Activated naive CD4-positive, alpha-beta T cell treated with Interleukin-2 at 50 U/mL for 16 hours (primary cell): Measurements from ENCODE around the gene HORMAD2.
"Not testable (repeated sequence)": the region's sequence is repeated elsewhere in the genome, so short reads cannot be mapped to it uniquely, and the experiment has no call there.

Source experiments
- DNase-seq: peaks from one replicate; pipeline ENCODE4 v3.0.0-alpha.2; 2020

HORMAD2 gene

DNA sequence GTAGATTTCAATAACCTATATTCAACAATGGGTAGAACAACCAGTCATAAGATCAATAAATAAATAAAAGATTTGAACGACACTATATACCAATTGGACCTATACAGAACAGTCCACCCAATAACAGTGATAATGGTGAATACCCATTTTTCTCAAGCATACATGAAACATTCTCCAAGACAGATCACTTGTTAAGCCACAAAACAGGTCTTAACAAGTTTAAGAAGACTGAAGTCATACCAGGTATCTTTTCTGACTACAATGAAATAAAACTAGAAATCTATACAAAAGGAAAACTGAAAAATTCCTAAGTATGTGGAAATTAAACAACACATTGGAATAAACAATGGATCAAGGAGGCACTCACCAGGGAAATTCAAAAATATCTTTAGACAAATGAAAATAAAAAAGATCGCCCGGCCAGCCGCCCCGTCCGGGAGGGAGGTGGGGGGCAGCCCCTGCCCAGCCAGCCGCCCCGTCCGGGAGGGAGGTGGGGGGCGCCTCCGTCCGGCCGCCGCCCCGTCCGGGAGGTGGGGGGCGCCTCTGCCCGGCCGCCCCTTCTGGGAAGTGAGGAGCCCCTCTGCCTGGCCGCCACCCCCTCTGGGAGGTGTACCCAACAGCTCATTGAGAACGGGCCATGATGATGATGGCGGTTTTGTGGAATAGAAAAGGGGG, 20.8 kb upstream of the HORMAD2 start:
- not testable (repeated sequence) for DNase-seq

DNA sequence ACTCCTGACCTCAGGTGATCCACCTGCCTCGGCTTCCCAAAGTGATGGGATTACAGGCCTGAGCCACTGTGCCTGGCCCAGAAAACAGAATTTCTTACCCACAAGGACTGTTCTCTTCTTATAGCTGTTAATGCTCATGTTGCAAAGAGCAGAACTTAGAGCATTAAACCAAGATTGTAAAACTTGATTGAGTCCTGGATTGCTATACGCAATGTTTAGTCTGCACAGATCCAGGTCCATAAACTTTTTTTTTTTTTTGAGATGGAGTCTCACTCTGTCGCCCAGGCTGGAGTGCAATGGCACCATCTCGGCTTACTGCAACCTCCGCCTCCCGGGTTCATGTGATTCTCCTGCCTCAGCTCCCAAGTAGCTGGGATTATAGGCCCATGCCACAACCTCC, 19.2 kb upstream of the HORMAD2 start:
- DNase-seq: not testable (repeated sequence)

DNA sequence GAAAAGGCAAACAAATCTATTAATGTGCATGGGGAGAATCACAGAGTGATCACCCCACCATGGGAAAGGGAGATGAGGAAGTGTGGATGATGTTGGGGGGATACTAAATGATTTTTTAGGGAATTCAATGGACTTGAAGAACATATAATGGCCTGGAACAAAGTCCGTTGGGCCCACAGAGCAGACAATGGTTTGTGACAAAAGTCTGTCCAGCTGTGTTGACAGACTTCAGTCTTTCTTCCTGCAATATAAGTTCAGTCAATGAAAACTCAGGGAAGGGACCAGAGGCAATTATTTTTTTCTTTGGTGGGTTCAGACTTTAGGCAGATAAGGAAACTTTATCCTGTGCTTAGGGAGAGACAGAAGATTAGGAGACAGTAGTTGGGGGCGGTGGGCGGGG, 18.0 kb upstream of the HORMAD2 start:
- no peak for DNase-seq

DNA sequence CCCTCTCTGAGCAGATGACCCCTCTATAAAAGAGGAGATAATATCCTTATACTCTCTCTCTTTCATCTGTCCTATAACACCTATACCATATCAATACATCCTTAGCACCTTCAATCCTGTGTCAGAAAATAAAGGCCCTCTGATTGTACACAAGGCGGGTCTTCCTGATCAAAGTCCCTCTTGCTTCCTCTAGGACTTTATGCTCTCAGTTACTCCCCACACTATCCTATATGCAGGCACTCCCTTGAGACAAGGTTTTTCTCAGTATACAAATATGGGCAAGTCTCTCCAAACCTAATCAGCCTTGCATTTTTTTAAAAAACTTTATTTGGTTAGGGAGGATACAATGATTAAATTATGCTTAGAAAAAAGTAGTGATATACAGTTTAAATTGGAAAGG, 17.3 kb upstream of the HORMAD2 start:
- no peak for DNase-seq

DNA sequence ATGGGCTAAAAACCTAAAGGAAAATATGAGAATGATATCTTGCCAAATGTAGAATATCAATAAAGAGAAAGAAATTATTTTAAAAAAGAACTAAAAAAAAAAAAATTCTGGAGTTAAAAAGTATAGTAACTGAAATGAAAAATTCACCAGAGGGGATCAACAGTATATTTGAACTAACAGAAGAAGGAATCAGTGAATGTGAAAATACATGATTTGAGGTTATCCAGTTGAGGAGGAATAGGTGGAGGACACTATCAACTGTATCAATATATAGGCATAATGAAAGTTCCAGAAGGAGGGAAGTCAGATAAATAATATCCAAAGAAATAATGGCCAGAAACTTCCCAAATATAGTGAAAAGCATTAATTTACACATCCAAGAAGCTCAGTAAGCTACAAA, 16.1 kb upstream of the HORMAD2 start:
- DNase-seq: no peak

DNA sequence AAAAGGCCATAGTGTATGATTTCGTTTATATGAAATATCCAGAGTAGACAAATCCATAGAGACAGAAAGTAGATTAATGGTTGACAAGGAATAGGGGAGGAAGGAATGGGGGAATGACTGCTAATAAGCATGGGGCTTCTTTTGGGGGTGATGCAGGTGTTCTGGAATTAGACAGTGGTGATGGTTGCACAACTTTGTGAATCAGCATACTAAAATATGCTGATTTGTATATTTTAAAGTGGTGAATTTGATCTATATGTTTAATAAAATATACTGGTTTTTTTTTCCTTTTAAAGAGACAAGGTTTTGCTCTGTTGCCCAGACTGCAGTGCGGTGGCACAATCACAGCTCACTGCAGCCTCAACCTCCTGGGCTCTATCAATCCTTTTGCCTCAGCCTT, 6.5 kb upstream of the HORMAD2 start:
- no peak for DNase-seq

DNA sequence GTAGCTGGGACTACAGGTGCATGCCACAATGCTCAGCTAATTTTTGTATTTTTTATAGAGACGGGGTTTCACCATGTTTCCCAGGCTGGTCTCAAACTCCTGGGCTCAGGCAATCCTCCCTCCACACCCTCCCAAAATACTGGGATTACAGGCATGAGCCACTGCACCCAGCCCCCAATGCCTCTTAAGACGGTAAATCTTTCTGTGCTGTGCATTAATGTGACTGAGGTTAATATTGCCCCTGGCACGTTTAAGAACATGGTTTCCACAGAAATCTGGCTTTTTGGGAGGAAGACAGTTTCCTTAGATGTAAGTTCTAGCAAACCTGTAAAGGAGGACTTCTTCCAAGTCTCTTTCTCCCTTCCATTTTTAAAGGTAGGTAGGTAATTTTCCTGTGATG, 6.1 kb upstream of the HORMAD2 start:
- DNase-seq: no peak

DNA sequence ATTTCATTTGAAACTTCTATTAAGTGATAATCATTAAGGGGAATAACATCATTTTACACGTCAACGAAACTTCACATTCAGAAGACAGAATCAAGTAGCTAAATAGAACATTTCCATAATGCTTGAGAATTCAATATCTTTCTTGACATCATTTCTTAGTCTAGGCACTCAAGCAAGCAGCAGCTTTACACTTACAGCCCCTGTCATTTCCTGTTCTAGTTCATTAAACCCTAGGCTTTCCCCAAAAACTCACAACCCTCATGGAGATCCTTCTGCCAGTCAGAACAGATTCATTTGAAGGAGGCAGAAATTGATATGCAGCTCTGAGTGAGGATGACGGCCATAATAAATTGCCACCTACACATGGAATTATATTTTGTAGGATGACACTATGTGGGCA, 5.3 kb upstream of the HORMAD2 start:
- DNase-seq: no peak

DNA sequence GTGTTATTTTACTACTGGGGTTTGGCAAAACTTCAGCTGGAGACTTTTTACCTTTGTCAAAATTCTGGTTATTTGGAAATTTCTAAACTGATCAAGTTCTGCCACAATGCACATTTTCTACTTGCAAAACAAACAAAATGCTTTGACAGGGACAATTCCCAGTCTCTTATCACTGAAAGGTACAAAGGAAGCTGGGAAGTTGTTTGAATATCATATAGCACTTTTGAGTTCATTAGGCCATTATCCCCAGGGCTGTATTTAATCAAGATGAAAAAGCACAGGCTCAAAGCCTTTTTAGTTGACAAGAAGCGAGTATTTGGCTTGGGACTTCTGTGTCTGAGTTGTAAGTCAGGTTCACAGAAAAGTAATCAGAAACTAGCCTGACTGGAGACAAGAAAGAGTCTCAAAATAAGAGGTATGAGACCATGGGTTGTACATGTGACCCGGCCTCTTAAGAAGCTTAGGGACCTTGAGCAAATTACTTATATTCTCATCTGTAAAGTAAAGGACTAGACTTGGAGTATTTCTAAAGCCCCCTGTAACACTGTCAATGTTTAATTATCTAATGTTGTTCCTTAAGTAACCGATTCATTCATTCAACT, 2.9 kb upstream of the HORMAD2 start:
- DNase-seq: no peak

DNA sequence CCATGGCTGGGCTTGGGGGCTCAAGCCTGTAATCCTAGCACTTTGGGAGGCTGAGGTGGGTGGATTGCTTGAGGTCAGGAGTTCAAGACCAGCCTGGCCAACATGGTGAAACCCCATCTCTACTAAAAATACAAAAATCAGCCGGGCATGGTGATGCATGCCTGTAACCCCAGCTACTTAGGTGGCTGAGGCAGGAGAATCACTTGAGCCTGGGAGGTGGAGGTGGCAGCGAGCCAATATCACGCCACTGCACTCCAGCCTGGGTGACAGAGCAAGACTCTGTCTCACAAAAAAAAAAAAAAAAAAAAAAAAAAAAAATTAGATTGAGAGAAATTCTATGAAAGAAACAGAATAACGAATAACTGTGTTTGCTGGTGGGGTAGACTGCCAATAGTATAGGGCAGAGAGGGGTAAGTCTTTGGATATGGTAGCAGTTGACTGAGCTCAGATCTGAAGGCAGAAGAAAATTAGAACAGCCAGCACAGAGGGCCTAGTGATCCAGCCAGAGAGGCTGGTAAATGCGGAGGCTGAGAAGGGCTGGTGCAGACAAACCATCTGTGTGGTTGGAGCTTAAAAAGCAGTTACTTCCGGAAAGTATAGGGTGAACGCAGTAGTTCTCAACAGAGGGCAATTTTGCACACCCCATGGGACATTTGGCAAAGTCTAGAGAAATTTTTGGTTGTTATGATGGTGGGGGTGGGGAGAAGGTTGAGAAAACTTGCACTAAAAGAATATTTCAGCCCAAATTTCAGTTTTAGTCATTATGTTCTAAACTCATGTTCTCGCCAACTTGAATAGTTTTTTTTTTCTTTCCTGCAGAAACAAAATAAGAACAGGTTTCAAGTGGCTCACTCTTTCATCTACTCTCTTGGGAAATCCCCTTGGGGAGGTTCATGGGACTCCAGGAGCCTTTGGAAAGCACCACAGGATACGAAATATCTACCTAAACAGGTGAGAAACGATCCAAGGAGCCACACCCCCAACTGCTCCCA, 1.6 kb upstream of the HORMAD2 start:
- DNase-seq: peak; percentile 26

DNA sequence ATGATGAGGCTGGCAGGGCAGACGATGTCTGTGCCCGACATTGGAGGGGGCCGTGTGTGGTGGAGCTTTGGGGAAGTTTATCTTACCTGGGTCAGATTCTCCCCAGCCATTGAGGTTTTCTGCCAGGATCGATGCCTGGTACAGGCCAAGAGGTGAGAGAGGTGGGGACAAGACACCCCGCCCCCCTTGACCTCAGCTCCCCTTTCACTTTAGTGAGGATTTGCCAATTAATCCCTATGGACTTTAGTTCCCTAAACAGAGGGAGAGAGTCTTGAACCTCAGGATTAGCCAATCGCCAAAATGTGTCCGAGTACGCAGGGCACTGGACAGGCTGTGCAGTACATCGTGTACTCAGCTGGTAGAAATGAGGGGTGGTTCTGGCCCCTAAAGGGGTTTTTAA, 541 bp downstream of the HORMAD2 start:
- no peak for DNase-seq

DNA sequence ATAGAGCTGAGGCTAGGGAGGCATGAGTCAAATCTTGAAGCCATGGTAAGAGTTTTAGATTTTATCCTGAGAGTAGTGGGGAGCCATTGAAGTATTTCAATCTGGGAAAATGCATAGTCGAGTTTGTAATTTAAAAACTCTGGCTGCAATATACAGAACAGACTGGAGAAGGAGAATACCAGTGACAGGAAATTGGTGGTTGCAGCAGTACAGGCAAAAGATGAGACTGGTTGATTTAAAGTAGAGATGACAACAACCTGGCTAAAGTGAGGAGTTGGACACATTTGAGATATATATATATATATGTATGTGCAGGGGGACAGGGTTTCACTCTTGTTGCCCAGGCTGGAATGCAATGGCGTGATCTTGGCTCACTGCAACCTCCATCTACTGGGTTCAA, 6.2 kb downstream of the HORMAD2 start:
- no peak for DNase-seq

DNA sequence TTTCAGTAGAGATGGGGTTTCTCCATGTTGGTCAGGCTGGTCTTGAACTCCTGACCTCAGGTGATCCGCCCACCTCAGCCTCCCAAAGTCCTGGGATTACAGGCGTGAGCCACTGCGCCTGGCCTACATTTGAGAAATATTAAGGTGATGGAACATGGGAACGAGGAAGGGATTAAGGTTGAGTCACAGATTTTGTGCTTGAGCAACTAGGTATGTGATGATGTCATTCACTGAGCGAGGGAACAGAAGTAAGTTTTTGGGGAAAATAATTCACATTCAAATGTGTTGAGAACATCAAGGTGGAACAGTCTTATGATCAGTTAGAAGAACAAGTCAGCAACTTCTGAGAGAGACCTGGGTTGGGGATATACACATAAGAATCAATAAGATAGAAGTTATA, 6.8 kb downstream of the HORMAD2 start:
- not testable (repeated sequence) for DNase-seq

DNA sequence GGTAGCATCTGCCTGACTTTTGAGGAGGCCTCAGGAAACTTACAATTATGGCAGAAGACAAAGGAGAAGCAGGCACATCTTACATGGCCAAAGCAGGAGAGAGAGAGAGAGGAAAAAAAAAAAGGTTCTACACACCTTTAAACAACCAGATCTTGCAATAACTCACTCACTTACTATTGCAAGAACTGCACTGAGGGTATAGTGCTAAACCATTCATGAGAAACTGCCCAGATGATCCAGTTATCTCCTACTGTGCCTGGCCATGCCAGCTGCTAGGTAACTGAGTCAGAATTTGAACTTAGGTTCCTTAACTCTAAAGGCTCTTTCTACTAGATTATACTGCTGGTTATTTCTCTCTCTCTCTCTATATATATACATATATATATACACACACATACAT, 7.3 kb downstream of the HORMAD2 start:
- no peak for DNase-seq

DNA sequence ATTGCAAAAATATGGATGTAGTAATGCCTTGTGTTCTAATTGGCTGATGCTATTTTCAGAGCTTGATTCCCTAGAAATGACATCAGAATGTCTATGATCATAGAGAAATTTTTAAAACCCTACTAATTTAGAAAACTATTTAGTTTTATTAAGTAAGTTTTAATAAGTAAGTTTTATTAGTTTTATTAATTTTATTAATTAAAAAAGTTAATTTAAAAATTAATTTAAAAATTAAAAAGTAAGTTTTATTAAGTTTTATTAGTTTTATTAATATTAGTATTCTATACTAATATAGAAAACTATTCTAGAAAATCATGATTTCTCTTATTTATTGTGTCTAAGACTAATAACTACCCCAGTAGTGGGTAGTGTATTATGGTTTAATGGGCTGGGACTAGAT, 8.2 kb downstream of the HORMAD2 start:
- no peak for DNase-seq

DNA sequence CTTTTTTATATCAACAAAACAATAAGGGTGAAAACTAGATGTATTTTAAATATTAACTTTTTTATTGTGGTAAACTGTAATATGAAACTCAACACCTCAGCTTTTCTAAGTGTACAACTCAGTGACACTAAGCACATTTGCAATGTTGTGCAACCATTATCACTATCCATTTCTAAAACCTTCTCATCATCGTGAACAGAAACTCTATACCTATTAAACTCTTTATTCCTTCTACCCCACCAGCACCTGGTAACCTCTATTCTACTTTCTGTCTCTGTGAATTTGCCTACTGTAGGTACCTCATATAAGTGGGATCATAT, 9.4 kb downstream of the HORMAD2 start:
- DNase-seq: no peak

DNA sequence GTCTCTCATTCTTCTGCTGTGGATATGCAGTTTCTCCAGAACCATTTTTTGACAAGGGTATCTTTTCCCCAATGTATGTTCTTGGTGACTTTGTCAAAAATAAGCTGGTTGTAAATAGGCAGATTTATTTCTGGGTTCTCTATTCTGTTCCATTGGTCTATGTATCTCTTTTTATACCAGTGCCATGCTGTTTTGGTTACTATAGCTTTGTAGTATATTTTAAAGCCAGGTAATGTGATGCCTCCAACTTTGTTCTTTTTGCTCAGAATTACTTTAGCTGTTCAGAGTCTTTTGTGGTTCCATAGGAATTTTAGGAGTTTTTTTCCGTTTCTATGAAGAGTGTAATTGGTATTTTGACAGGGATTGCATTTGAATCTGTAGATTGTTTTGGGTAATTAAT, 12.4 kb downstream of the HORMAD2 start:
- DNase-seq: no peak

DNA sequence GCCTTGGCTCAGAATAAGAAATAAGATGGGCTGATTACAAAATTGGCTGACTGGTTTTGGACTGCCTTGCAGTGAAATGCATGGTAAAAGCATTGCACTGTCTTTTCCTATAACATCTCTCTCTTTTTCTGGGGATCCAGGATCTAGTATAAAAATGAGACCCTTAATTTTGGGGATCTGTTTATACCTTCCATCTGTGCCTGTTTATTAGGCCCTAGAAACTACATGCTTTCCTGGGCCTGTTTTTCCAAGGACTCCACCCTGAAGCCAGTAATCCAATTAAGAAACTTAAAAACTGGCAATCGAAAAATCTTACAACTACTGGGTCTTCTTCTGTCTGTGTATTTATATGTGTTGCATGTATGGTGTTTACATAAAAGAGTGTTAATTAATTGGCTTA, 14.5 kb downstream of the HORMAD2 start:
- DNase-seq: no peak

DNA sequence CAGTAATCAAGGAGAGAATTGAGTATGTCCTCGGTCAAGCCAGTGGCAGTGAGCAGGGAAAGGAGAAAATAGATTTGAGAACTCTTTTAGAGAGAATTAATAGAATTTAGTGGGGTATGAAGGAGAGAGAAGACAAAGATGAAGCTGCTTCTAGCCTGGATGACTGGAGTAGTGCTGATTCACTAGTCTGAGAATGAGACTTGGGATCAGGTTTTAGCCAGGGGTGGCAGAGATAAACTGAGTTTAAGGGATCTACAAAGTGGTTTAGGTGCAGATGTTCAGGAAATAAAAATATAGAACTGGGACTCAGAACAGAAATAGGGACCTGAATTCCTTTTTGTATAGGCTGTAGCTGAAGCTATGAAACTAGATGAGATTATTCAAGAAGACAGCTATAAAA, 17.6 kb downstream of the HORMAD2 start:
- DNase-seq: no peak

DNA sequence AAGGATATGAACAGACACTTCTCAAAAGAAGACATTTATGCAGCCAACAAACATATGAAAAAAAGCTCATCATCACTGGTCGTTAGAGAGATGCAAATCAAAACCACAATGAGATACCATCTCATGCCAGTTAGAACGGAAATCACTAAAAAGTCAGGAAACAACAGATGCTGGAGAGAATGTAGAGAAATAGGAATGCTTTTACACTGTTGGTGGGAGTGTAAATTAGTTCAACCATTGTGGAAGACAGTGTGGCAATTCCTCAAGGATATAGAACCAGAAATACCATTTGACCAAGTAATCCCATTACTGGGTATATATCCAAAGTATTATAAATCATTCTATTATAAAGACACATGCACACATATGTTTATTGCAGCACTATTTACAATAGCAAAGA, 20.5 kb downstream of the HORMAD2 start:
- DNase-seq: not testable (repeated sequence)

DNA sequence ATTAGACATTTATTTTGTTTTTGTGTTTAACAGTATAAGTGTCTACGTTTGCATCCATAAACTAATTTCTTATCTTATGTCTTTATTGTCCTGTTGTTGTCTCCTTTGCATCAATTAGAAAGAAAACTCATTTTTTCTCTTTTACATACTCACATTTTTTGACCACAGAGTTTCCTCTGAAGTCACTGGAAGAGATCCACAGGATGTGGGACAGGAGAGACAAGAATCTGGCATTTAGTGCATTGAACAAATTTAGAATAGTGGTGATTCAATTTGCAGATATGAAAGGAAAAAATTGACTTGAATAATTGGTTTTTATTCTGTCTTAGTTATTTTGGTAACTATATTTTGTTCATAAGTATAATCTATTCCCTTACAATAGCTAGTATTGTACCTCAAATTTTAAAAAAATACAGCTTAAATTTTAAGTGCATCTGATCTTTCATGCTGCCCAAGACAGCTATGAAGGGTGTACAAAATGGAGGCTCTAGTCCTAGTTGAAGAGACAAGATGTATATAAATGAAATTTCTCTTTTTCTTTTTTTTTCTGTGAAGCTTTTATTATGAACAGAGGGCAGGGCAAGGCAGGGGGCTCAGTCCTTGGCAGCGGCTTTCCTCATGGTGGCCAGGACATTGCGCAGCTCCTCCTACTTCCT, 24.4 kb downstream of the HORMAD2 start:
- DNase-seq: no peak

DNA sequence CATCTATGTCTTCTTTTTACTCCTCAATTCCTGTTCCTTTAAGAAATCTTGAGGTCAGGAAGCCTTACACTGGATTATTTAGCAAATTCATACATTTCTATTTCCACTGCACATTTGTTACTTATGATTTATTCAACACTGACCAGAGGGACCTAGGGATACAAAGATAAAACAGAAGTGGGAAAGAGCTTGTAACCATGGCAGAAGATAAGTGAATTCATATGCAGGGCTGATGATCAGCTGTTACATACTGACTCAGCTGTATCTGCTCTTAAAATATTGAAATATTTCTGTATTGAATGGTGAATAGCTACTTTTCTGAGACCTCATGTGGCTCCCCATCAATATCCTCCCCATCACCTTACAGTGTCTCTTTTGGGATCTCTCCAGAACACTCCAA, 25.2 kb downstream of the HORMAD2 start:
- no peak for DNase-seq

DNA sequence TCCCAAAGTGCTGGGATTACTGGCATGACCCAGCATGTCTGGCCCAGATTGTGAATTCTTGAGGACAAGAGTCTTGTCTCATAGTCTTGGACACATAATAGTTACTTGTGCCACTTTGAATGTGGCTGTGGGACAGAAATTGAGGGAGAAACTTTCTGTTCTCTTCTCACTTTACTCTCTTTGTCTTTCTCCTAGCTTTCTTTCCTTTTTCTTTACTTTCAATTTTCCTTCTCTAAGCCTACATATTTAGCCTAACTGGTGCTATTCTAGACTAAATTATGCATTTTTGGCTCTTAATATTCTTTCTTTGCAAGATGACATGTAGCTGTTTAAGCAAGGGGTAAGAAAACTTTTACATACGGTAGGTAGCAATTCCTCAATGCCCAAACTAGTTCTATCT, 33.2 kb downstream of the HORMAD2 start:
- DNase-seq: no peak

DNA sequence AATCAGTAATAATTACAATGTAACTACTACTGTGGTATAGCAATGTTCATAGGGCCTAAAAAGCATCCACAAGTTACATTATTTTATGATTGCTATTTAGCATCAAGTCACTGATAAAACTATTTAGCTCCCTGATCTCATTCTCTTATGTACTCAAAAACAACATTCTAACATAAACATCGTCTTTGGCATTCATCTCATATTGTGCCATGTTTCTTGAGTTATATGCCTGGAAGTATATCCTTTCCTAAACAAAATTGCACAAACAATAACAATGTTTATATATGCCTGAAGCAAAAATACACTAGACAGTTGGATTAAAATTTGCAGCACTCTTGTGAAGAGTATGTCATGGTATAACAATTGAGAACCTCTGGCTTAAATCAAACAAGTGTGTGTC, 34.1 kb downstream of the HORMAD2 start:
- no peak for DNase-seq
